HG03196 (cell line): ENCODE measurements around the gene AFDN.

Experiments
- ATAC-seq: cut with Tn5 transposase; IDR thresholded peaks from one replicate; pipeline ENCODE4 v1.9.1; 2021; ENCODE audit not compliant: unreplicated experiment

Gene AFDN

GRCh38 chr6:167944130-167944529 lies 117.4 kb downstream of the AFDN start:
- ATAC-seq, result no peak

GRCh38 chr6:167946007-167946406 lies 119.3 kb downstream of the AFDN start:
- ATAC-seq, result no peak

- ATAC-seq, result no peak
Measured at GRCh38 chr6:167946604-167947003, 119.9 kb downstream of the AFDN start.

- no peak for ATAC-seq
Measured at GRCh38 chr6:167947716-167948115, 121.0 kb downstream of the AFDN start.

- ATAC-seq, result no peak
Measured at GRCh38 chr6:167948716-167949115, 122.0 kb downstream of the AFDN start.

- ATAC-seq, result no peak
Measured at GRCh38 chr6:167949121-167949684, 122.5 kb downstream of the AFDN start.

- ATAC-seq, result no peak
Measured at GRCh38 chr6:167951781-167952511, 125.2 kb downstream of the AFDN start.

- no peak for ATAC-seq
Measured at GRCh38 chr6:167952512-167952859, 125.8 kb downstream of the AFDN start.

- ATAC-seq, result no peak
Measured at GRCh38 chr6:167953551-167953950, 126.8 kb downstream of the AFDN start.

- no peak for ATAC-seq
Measured at GRCh38 chr6:167954151-167954550, 127.4 kb downstream of the AFDN start.

GRCh38 chr6:167956491-167956890 lies 129.8 kb downstream of the AFDN start:
- ATAC-seq, result no peak

- no peak for ATAC-seq
Measured at GRCh38 chr6:167956983-167957492, 130.3 kb downstream of the AFDN start.

- no peak for ATAC-seq
Measured at GRCh38 chr6:167957626-167958025, 130.9 kb downstream of the AFDN start.

- no peak for ATAC-seq
Measured at GRCh38 chr6:167960579-167960978, 133.9 kb downstream of the AFDN start.

GRCh38 chr6:167962711-167963110 lies 136.0 kb downstream of the AFDN start:
- no peak for ATAC-seq

GRCh38 chr6:167963589-167964057 lies 136.9 kb downstream of the AFDN start:
- no peak for ATAC-seq

- no peak for ATAC-seq
Measured at GRCh38 chr6:167965592-167966539, 139.2 kb downstream of the AFDN start.

- ATAC-seq, result no peak
Measured at GRCh38 chr6:167966540-167966905, 139.8 kb downstream of the AFDN start.

- ATAC-seq, result no peak
Measured at GRCh38 chr6:167968091-167968490, 141.4 kb downstream of the AFDN start.

- ATAC-seq, result no peak
Measured at GRCh38 chr6:167970230-167970629, 143.5 kb downstream of the AFDN start.

GRCh38 chr6:167972193-167972592 lies 145.5 kb downstream of the AFDN start:
- ATAC-seq, result no peak
